Mucosa of descending colon (tissue), 3 donors: ENCODE measurements around the gene LAIR1. TPM values are rescaled to one million over a fixed set of nuclear protein-coding genes. Genes with fewer than 3 reads are reported as not detected.
A peak's percentile ranks its signal among the peaks of the same experiment; 100 is the strongest.

ENCODE experiments used
- ATAC-seq: fragments of 200-7000 bp; cut with Tn5 transposase; one replicate; pipeline ENCODE4 v1.9.1; 2020; ENCODE audit warnings: mild to moderate bottlenecking, moderate library complexity
- DNase-seq, 3 donors: peaks; one replicate each; pipeline ENCODE4 v3.0.0-alpha.2; 2020
- H3K36me3 ChIP-seq: fragments of 200-600 bp; one replicate; pipeline ENCODE4 v1.8.0; 2021; ENCODE audit warnings: low read depth, mild to moderate bottlenecking
- H3K4me1 ChIP-seq: fragments of 200-600 bp; one replicate; pipeline ENCODE4 v1.8.0; 2021; ENCODE audit warnings: low read depth, mild to moderate bottlenecking
- H3K4me3 ChIP-seq: fragments of 200-600 bp; one replicate; pipeline ENCODE4 v1.8.0; 2021; ENCODE audit warnings: mild to moderate bottlenecking
- H3K9me3 ChIP-seq: fragments of 200-600 bp; one replicate; pipeline ENCODE4 v1.8.0; 2021; ENCODE audit warnings: mild to moderate bottlenecking
- intact Hi-C, 2 donors: fragments of 100-400 bp; cut with DNase I in 1 of 2; cut with micrococcal nuclease in 1 of 2; formaldehyde crosslinking; loops; one replicate each; pipeline versions ENCODE4 v1.11.0 to v1.11.1; 2022; cut with DNase I, micrococcal nuclease
- total RNA-seq, 3 donors: library from RNA; stranded (reverse); fragmentation: NEBNext Ultra II Directional in 2 of 3; extraction: Animal tissue kit (Norgen Biotek cat#: 25700) in 2 of 3; gene quantifications; one replicate each; pipeline versions ENCODE4 v1.2.1 to v1.2.4, GENCODE V29; 2021 to 2023
- TF ChIP-seq, protein P1 (sequence below): fragments of 200-600 bp; IDR thresholded peaks from one replicate; pipeline ENCODE4 v1.8.0; 2022; ENCODE audit warnings: antibody characterized with exemption, mild to moderate bottlenecking
- donor health status: DM: no; HTN: no; CAD: no; lungs with moderate emphysema.
- donor health status: DM: no; HTN: no; CAD: no.
- donor health status: DM: no; HTN: yes; CAD: no.

Gene LAIR1
- total RNA-seq, 3 donors from 2014 or later: 5.4 to 26.7 (median 17.1) TPM

DNA sequence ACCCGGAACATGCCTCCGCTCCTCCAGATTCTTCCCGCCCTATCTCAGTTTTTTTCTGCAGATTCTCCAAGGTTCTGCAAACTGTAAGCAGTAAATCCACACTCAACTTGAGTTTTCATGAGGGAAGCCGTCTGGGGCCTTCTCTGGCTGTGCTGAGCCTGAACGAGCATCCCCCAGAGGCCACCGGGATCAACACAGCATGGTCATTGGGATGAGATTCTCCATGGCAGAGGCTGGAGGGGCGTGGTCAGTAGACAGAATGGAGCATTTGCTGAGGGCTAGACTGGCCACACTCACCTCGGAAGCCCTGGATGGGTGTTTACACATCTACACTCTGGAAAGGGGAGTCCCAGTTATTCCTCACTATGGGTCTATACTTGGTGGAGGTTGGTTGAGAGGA lies 23.4 kb downstream of the LAIR1 start:
- ATAC-seq: no peak
- H3K4me1 ChIP-seq: no peaks in the 10 kb centered on the region
- DNase-seq: no peak
- intact Hi-C loops: no loop called here
- H3K9me3 ChIP-seq: no peaks in the 10 kb centered on the region
- no peaks in the 10 kb centered on the region for H3K36me3 ChIP-seq
- no peak overlapping the region for H3K4me3 ChIP-seq
- TF ChIP-seq, protein P1, sequence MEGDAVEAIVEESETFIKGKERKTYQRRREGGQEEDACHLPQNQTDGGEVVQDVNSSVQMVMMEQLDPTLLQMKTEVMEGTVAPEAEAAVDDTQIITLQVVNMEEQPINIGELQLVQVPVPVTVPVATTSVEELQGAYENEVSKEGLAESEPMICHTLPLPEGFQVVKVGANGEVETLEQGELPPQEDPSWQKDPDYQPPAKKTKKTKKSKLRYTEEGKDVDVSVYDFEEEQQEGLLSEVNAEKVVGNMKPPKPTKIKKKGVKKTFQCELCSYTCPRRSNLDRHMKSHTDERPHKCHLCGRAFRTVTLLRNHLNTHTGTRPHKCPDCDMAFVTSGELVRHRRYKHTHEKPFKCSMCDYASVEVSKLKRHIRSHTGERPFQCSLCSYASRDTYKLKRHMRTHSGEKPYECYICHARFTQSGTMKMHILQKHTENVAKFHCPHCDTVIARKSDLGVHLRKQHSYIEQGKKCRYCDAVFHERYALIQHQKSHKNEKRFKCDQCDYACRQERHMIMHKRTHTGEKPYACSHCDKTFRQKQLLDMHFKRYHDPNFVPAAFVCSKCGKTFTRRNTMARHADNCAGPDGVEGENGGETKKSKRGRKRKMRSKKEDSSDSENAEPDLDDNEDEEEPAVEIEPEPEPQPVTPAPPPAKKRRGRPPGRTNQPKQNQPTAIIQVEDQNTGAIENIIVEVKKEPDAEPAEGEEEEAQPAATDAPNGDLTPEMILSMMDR: no peak

DNA sequence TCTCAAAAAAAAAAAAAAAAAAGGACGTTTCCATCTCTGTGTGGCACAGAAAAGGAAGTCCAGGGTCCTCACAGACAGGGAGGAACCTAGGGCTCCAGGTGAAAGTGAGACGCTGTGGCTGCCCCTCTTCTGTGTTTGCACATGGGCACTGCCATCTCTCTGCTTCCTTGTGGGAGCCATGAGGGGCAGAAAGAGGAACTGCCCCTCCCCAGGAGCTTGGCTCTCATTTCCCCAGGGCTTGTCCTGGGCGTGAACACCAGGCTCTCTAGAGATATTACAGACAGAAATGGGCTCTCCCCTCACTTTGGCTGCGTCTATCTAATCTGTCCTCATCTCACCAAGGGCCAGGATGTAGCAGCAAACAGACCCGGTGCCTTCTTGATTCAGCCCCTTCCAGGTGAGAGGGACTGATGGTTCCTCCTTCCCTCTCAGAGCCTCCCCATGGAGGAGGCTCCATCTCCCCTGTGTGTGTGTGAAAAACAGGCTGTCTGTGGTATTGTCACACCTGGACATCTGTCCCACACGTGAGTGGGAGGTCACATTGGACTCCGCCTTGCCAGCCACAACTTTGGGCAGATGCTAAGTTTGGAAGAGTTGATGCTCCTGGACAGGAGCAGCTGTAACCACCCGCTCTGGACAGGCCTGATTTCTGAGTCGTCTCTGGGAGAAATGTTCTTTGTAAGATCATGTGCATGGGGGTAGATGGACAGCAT lies 24.9 kb downstream of the LAIR1 start:
- H3K9me3 ChIP-seq: no peaks in the 10 kb centered on the region
- H3K36me3 ChIP-seq: no peaks in the 10 kb centered on the region
- H3K4me1 ChIP-seq: no peaks in the 10 kb centered on the region
- TF ChIP-seq, protein P1: no peak
- intact Hi-C loops: loop anchor here in 1 of 2 donors (10.0 kb wide), 1 partner anchor 55 kb away; no protein-coding TSS in a partner anchor
- ATAC-seq (peak; percentile 44), DNase-seq (no peak)
- no peak overlapping the region for H3K4me3 ChIP-seq

DNA sequence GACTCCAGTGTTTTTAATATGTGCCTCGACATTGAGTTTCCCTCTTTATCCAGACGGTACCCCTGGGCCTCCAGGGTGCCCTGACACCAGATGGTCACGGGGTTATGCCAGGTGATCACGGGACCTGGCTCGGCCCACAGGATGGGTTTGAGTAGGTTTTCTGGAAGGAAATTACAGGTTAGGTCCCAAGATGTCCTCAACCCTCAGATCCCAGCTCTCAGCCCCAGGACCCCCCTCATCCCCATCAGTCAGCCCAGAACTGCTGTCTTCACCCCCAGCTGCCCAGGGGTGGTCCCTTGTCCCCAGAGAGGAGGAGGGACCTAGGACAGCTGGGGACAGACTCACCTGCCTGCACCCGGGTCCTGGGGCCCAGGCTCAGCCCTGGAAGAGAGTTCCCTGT lies 26.2 kb downstream of the LAIR1 start:
- no peak for DNase-seq
- TF ChIP-seq, protein P1: no peak
- H3K4me1 ChIP-seq: no peaks in the 10 kb centered on the region
- no peak overlapping the region for H3K4me3 ChIP-seq
- no peaks in the 10 kb centered on the region for H3K9me3 ChIP-seq
- intact Hi-C loops: loop anchor here in 1 of 2 donors (10.0 kb wide), 1 partner anchor 56 kb away; no protein-coding TSS in a partner anchor
- no peak for ATAC-seq
- no peaks in the 10 kb centered on the region for H3K36me3 ChIP-seq

DNA sequence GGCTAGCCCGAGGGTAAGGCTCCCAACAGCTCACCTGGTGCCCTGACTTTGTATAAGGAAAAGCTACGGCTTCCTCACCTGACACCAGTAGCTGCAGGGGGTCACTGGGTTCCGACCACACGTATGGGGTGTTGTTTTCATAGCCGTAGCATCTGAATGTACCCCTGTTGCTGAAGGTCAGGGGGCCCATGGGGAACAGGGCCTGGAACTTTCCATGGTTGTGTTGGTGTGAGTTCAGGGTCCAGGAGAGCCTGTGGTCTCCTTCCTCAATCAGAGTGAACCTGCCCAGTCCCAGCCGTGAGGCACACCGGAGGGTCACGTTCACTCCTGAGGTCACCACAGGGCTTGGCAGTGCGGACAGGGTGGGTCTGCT lies 26.9 kb downstream of the LAIR1 start:
- Histone ChIP-seq H3K36me3 (no peaks in the 10 kb centered on the region), H3K4me3 (no peak overlapping the region), H3K9me3 (no peaks in the 10 kb centered on the region), H3K4me1 (no peaks in the 10 kb centered on the region)
- TF ChIP-seq, protein P1: no peak
- intact Hi-C loops: loop anchor here in 1 of 2 donors (10.0 kb wide), 1 partner anchor 57 kb away; no protein-coding TSS in a partner anchor
- no peak for ATAC-seq
- DNase-seq: no peak

DNA sequence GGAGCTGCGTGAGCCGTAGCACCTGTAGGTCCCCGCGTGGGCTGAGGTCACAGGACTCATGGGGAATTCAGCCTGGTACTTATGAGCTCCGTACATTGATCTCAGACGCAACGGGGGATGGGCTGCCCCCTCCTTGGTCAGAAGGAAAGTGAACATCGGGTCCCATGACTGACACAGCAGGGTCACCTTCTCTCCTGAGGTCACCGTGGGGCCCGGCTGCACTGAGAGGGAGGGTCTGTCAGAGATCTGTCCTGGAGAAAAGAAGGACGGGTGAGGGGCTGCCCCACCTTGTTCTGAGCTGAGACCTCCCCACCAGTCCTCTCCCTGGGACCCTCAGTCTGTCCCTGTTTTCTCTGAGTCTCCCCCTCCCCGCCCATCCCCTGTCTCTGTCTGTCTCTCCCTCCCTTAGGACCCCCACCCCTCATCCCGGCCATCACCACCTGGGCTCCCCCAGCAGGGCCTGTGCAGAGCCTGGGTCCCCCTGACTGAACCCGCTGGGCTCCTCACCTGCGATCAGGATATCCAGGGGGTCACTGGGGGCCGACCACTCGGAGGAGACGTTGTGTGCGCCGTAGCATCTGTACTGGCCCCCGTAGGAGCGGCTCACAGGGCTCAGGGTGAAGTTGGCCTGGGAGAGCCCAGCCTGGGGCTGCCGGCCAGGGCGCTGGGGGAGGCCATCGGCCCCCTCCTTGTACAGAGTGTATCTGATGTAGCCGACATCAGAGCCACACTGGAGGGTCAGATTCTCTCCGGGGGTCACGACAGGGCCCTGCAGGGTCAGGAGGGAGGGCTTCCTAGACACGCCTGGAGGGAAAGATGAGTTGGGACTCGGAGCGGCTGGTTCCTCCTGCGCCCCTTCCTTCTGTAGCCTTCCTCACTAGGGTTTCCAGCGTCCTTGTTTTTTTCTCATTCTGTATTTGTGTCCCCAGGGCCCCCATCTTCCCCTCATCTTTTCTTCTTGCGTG lies 27.6 kb downstream of the LAIR1 start:
- TF ChIP-seq, protein P1: no peak
- DNase-seq (no peak), ATAC-seq (no peak)
- Histone ChIP-seq H3K4me3 (no peak overlapping the region), H3K4me1 (no peaks in the 10 kb centered on the region), H3K36me3 (no peaks in the 10 kb centered on the region), H3K9me3 (no peaks in the 10 kb centered on the region)
- intact Hi-C loops: loop anchor here in 1 of 2 donors (10.0 kb wide), 1 partner anchor 58 kb away; no protein-coding TSS in a partner anchor
